H1 (cell line): ENCODE results near the gene OSBPL3.

Experiments
- HDAC2 ChIP-seq, 2 experiments: fragments of 300-600 bp in 1 of 2; sonication (generic) in 1 of 2; IDR thresholded peaks; 2 replicates each; pipeline ENCODE4 v1.6.1; 2011 to 2012; ENCODE audit warnings: low read depth in 2 of 2, low read length in 2 of 2, mild to moderate bottlenecking in 2 of 2, moderate library complexity in 2 of 2, borderline replicate concordance in 1 of 2, inconsistent platforms in 1 of 2
- JUN ChIP-seq: IDR thresholded peaks from 2 replicates; pipeline ENCODE4 v1.6.1; 2011; ENCODE audit warnings: low read depth, mild to moderate bottlenecking, improper control_type of control experiment, low read length

GRCh38 chr7:24995466-24995865 is 15.5 kb upstream of the OSBPL3 start:
- no peak for TF ChIP-seq JUN
- TF ChIP-seq HDAC2 (IDR thresholded peaks at IDR 0.05; ENCODE audit: borderline replicate concordance in 1 of 2, low read depth in 2 of 2, low read length in 2 of 2): no peak
